Kidney (tissue), 14 donors: ENCODE data around the gene SLC38A7. TPM values are rescaled to one million over a fixed set of nuclear protein-coding genes. Genes with fewer than 3 reads are reported as not detected.

Source experiments
- DNase-seq, 5 donors: peaks; one replicate each; pipeline ENCODE4 v3.0.0-alpha.2; 2013 to 2020
- FAIRE-seq: peaks from 2 replicates; lab custom pipeline; 2012; peaks lifted over from hg19 to GRCh38; lab: Jason Lieb, UNC
- H3K27ac ChIP-seq, 2 donors: one replicate each; pipeline ENCODE4 v1.7.0; 2013; ENCODE audit warnings: low read depth in 2 of 2, low read length in 2 of 2, inconsistent platforms in 1 of 2
- H3K27me3 ChIP-seq: one replicate; pipeline ENCODE4 v1.7.1; 2013; ENCODE audit warnings: low read length, inconsistent platforms; ENCODE audit not compliant: control insufficient read depth, insufficient read depth
- H3K36me3 ChIP-seq, 3 donors: one replicate each; pipeline versions ENCODE4 v1.7.0 to v1.7.1; 2013; ENCODE audit warnings: low read length in 3 of 3, control low read depth in 1 of 3, inconsistent platforms in 1 of 3; ENCODE audit not compliant: insufficient read depth in 3 of 3, control insufficient read depth in 2 of 3
- H3K4me1 ChIP-seq, 3 donors: one replicate each; pipeline versions ENCODE4 v1.7.0 to v1.7.1; 2013; ENCODE audit warnings: low read length in 3 of 3, inconsistent platforms in 1 of 3, low read depth in 1 of 3; ENCODE audit not compliant: control insufficient read depth in 2 of 3, insufficient read depth in 2 of 3
- H3K4me3 ChIP-seq, 3 donors: one replicate each; pipeline versions ENCODE4 v1.7.0 to v1.8.1; 2013; ENCODE audit warnings: low read length in 3 of 3, control low read depth in 1 of 3, inconsistent platforms in 1 of 3
- H3K9ac ChIP-seq, 3 donors: one replicate each; pipeline versions ENCODE4 v1.7.0 to v1.7.1; 2013; ENCODE audit warnings: low read length in 3 of 3, control low read depth in 1 of 3, inconsistent platforms in 1 of 3
- H3K9me3 ChIP-seq, 3 donors: one replicate each; pipeline versions ENCODE4 v1.7.0 to v1.7.1; 2013; ENCODE audit warnings: low read length in 3 of 3, control low read depth in 1 of 3, inconsistent platforms in 1 of 3; ENCODE audit not compliant: control insufficient read depth in 2 of 3, insufficient read depth in 1 of 3
- intact Hi-C: fragments of 100-400 bp; cut with DNase I; formaldehyde crosslinking; loops from one replicate; pipeline ENCODE4 v1.11.1; 2022
- polyA plus RNA-seq: library from polyadenylated mRNA; stranded (reverse); fragments of 350-450 nt; fragmentation: Illumina TruSeq; extraction: RNeasy Lipid Tissue Mini Kit (QIAGEN cat#74804); gene quantifications from one replicate; pipeline ENCODE4 v1.2.3, GENCODE V29; 2014; ENCODE audit warnings: low read depth, low replicate concordance; ENCODE audit not compliant: insufficient read depth
- total RNA-seq: library from RNA; stranded (reverse); fragmentation: NEBNext Ultra II Directional; extraction: Animal tissue kit (Norgen Biotek cat#: 25700); gene quantifications from one replicate; pipeline ENCODE4 v1.2.1, GENCODE V29; 2021
- TF ChIP-seq, protein P1 (sequence below): IDR thresholded peaks from 3 replicates; pipeline ENCODE4 v1.5.1; 2012; ENCODE audit warnings: mild to moderate bottlenecking, moderate library complexity, borderline replicate concordance; ENCODE audit not compliant: insufficient read depth; ENCODE audit errors: extremely low read depth
- donor health status: control.
- donor health status: control.
- donor health status: control.
- donor health status: control.
- donor health status: control.
- donor health status: DM: yes; HTN: yes; CAD: no.
- donor health status: Normal renal cell carcinoma (clear cell type).

The SLC38A7 gene
- total and polyA plus RNA-seq, 2 donors from 2014 or later = 8.2 to 22.7 TPM

DNA sequence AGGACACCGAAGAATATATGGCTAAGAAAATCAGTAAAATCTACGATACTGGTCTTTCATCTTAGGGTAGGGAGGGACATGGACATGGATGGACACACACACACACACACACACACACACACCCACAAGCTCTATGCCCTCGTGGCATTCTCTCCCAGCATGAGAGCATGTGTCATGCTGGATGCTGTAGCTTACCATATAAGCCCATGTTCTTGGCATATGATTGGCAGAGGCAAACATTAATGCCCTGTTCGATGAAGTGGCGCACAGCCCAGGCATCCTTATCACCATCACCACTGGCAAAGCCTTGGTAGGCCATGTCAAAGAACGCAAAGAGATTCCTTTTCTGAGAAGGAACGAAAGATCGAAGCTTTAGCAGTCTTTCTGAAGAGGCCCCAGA lies 31.9 kb upstream of the SLC38A7 start:
- Histone ChIP-seq H3K27me3 (no peaks in the 10 kb centered on the region), H3K4me1 (no peaks in the 10 kb centered on the region), H3K4me3 (no peak overlapping the region), H3K36me3 (peaks cover 4 to 59% (median 42%) of the 10 kb centered on the region in 3 donors), H3K9me3 (no peaks in the 10 kb centered on the region), H3K27ac (no peak overlapping the region), H3K9ac (no peak overlapping the region)
- no peak for DNase-seq
- no peak for FAIRE-seq
- TF ChIP-seq, protein P1, sequence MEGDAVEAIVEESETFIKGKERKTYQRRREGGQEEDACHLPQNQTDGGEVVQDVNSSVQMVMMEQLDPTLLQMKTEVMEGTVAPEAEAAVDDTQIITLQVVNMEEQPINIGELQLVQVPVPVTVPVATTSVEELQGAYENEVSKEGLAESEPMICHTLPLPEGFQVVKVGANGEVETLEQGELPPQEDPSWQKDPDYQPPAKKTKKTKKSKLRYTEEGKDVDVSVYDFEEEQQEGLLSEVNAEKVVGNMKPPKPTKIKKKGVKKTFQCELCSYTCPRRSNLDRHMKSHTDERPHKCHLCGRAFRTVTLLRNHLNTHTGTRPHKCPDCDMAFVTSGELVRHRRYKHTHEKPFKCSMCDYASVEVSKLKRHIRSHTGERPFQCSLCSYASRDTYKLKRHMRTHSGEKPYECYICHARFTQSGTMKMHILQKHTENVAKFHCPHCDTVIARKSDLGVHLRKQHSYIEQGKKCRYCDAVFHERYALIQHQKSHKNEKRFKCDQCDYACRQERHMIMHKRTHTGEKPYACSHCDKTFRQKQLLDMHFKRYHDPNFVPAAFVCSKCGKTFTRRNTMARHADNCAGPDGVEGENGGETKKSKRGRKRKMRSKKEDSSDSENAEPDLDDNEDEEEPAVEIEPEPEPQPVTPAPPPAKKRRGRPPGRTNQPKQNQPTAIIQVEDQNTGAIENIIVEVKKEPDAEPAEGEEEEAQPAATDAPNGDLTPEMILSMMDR = no peak
- intact Hi-C loops = no loop called here

- Histone ChIP-seq H3K36me3 (peaks cover 6 to 49% (median 32%) of the 10 kb centered on the region in 3 donors), H3K27me3 (no peaks in the 10 kb centered on the region), H3K4me3 (no peak overlapping the region), H3K9me3 (no peaks in the 10 kb centered on the region), H3K9ac (no peak overlapping the region), H3K4me1 (no peaks in the 10 kb centered on the region), H3K27ac (no peak overlapping the region)
- intact Hi-C loops = no loop called here
- DNase-seq (no peak), FAIRE-seq (no peak)
- TF ChIP-seq, protein P1 = no peak
Observed at GRCh38 chr16:58713742-58714141, 29.2 kb upstream of the SLC38A7 start.

DNA sequence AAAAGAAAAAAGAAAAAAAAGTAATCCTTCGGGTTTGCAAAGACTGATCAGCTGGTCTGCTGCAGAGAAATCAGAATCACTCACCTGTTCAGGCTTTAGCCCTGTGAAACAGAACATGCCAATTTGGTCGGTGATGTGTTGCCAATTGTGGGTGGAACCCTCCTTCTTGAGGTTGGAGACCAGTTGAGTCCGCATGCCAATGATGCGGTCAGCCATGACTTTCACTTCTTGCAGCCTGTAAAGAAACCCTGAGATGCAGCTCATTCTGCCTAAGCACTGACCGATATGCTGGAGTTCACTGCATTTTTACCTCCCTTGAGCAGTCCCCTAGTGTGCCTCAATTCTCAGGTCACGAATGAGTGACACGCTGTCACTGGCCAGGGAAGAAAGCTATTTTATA lies 24.8 kb upstream of the SLC38A7 start:
- peak in 4 of 5 donors; percentile 62 to 91 (median 78) for DNase-seq
- FAIRE-seq = no peak
- H3K36me3 ChIP-seq = peaks cover 8 to 33% (median 10%) of the 10 kb centered on the region in 3 donors

More for the DNA sequence above, 24.8 kb upstream of the SLC38A7 start:
- Histone ChIP-seq H3K9me3 (no peaks in the 10 kb centered on the region), H3K27me3 (no peaks in the 10 kb centered on the region), H3K4me3 (peak overlapping the region in 1 of 3 donors; percentile 30), H3K27ac (peak overlapping the region in 1 of 2 donors; percentile 8), H3K4me1 (no peaks in the 10 kb centered on the region), H3K9ac (no peak overlapping the region)
- TF ChIP-seq, protein P1 = no peak
- intact Hi-C loops = no loop called here
